ENCODE results near the gene ERP29.
"Not testable (repeated sequence)": the region's sequence is repeated elsewhere in the genome, so short reads cannot be mapped to it uniquely, and the experiment has no call there.

The ERP29 gene

DNA sequence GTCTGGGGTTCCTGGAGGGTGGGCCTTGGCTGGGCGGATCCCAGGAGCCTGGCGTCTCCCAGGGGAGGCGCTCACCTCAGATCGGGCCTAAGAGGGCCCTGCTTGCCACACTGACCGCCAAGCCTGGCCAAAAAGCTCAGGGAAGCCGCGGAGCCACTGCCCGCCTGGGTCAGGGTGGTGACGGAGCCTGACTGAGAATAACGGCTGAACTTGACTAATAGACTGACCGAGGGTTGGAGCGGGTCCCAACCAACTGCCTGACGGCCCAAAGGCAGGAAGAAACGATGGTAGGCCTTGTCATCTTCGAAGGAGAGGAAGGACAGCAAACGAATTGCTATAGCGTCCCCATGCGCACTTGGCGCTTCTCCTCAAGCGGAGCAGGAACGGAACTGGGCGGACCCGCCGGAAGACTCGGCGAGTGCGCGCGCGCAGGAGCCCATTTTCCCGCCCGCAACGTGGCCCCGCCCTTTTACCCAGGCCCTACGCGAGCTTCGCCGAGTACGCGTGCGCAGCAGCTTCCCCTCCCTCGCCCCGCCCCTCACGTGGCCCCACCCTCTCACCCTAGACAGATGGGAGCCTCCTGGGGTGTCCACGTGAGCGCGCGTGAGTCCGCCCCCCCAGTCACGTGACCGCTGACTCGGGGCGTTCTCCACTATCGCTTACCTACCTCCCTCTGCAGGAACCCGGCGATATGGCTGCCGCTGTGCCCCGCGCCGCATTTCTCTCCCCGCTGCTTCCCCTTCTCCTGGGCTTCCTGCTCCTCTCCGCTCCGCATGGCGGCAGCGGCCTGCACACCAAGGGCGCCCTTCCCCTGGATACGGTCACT is at the start of gene ERP29, which contains the start of gene TMEM116:
TSS of gene ERP29 (plus strand) at position 652 of the 826 bp plus-strand sequence. CDS start at position 692, 40 bp downstream.
TSS of gene TMEM116 (minus strand) at position 391 of the 826 bp plus-strand sequence. CDS start 7,895 bp downstream, outside the sequence.
- peak; percentile 99 to 100 for DNase-seq

DNA sequence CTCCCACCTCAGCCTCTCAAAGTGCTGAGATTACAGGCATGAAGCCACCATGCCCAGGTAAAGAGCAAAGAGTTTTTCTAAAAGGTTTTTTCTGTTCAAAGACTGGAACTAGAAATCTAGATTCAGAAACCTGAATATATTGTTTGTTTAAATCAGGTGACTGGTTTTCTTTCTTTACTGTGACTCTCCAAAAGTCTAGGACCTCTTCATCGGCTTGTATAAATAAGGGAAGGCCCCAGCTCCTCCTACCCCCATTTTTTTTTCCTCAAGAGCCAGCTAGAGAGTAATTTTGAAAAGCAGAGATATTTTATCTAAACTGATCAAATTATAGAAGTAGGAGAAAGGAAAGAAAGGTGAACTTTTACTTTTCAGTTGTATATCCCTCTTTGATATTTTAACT is 48.3 kb upstream of the ERP29 start:
- no peak for DNase-seq

DNA sequence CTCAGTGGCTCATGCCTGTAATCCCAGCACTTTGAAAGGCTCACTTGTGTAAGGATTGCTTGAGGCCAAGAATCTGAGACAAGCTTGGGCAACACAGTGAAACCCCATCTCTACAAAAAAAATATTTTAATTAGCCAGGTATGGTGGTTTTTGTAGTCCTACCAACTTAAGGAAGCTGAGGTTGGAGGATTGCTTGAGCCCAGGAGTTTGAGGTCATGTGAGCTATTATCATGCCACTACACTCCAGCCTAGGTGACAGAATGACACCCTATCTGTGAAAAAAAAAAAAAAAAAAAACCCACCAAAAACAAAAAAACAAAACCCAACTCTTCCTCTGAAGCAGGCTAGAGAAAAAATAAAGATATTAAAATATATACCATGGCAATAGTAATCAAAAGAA is 41.4 kb upstream of the ERP29 start:
- peak in 1 of 2 donors; percentile 37 for DNase-seq

DNA sequence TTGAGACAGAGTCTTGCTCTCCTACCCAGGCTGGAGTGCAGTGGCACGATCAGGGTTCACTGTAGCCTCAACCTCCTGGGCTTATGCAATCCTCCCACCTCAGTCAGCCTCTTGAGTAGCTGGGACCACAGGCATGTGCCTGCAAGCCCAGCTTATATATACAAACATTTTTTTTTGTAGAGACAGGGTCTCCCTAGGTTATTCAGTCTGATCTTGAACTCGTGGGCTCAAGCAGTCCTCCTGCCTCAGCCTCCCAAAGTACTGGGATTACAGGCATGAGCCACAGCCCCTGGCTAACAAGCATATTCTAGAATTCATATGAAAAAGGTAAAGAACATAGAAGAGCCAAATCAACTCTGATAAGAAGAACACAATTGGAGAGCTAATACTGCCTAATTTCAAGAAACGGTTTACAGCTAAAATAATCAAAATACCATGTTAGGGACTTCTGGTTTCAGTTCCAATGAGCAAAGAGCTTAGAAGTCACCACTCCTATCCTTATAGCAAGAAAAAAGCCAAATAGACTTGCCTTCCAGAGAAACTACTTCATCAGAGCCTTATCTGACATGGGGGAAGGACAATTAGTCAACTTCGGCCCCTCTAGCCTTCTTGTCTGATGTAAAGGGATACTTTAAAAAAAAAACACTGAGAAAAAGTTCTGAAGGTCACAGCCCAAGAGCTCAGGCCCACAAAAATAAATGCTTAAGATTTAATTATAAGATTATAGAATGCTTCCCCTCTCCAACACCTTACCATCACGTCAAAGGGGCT is 37.9 kb upstream of the ERP29 start:
- DNase-seq = no peak

DNA sequence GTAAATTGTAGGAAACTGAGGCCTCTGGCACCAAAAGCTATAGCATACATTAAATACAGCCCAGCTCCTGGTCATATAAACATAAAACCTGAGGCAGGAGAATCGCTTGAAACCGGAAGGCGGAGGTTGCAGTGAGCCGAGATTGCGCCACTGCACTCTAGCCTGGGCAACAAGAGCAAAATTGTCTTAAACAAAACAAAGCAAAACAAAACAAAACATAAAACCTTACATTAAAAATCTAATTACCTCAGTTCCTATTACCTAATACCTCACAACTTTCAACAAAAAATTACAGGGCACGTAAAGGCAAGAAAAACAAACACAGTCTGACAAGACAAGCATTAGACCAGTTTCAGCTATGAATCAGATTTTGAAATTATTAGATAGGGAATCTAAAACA is 36.9 kb upstream of the ERP29 start:
- no peak for DNase-seq

DNA sequence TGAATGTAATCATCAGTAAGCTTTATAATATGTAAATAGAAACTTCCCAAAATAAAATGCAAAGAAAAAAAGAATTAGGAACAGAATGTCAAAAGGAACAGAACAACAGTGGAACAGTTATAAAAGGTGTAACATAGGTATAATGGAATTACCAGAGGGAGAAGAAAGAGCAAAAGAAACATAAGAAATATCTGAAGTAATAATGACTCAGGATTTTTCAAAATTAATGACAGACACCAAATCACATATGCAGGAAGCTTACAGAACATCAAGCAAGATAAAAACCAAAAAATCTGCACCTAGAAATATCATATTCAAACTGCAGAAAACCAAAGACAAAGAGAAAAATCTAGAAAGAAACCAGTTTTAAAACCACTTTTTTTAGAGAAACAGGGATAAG is 36.4 kb upstream of the ERP29 start:
- no peak for DNase-seq

DNA sequence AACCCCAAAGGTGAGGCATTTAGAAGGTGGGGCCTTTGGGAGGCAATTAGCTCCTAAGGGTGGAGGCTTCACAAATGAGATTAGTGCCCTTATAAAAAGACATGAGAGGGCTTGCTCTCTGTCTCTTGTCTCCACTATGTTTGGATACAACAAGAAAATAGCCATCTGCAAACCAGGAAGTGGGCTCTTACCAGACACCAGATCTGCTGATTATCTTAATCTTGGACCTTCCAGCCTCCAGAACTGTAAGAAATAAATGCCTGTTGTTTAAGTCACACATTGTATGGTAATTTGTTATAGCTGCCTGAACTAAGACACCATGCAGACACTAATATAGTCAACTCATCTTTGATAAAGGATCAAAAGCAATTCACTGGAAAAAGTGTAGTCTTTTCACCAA is 34.7 kb upstream of the ERP29 start:
- no peak for DNase-seq

DNA sequence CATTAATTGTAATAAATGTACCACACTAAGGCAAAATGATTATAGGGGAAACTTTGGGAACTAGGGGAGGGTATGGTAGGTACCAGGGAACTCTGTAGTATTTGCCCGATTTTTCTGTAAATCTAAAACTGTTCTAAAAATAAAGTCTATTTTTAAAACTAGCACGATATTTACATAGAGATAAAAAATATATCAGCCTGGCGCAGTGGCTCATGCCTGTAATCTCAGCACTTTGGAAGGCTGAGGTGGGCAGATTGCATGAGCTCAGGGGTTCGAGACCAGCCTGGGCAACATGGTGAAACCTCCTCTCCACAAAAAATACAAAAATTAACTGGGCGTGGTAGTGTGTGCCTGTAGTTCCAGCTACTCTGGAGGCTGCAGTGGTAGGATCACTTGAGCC is 32.6 kb upstream of the ERP29 start:
- DNase-seq = no peak

DNA sequence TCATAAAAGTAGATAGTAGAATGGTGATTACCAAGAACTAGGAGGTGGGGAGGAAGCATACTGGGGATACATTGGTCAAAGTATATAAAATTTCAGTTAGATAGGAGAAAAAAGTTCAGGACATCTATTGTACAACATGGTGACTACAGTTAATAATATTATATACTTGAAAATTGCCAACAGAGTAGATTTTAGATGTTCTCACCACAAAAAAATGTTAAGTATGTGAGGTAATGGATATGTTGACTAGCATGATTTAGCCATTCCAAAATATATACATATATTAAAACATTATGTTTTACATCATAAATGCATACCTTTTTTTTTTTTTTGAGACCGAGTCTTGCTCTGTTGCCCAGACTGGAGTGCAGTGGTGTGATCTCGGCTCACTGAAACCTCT is 31.2 kb upstream of the ERP29 start:
- no peak for DNase-seq

DNA sequence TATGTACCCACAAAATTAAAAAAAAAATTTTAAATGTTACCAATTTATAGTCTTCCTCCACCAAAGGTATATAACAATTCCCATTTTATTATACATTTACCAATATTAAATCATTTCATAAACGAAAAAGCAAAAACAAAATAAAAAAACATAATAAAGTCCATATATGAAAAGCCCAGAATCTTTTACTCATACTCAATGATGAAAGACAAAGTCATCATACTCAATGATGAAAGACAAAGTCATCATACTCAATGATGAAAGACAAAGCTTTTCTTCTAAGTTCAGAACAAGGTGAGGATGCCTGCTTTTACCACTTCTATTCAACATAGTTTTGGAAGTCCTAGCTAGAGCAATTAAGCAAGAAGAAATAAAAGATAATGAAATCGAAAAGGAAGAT is 28.4 kb upstream of the ERP29 start:
- DNase-seq = no peak

DNA sequence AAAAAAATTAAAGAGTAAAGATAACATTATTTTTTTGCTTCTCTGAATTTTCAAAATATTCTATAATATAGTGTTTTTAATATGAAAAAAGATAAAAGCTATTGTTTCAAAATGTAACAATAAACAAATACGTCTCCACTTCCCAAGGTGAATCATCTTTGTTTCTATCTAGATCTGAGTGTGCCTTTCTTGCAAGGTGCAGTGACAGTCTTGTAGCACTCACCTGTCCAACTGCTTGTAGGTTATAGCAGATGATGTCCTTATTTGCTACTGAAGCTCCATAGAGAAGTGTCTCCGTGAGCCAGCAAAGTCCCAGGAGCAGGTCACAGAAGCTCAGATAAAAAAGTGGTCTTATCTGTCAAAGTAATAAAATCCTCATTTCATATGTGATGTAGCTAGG is 21.7 kb upstream of the ERP29 start:
- DNase-seq = no peak

DNA sequence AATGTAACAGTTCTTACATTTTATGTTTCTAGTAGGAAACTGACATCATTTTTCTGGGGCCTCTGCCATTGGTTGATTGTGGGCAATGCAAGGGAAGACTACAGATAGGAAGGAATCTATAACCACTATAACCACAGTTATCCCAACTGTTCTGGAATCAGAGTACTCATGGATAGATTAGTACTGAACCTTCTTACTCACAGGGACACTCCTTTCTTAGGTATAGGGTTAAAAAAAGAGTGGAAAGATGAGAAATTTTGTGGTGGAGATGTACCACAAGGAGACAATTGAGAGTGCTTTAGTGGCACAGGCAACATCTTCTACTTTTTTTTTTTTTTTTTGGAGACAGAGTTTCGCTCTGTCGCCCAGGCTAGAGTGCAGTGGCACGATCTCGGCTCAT is 21.3 kb upstream of the ERP29 start:
- no peak for DNase-seq

DNA sequence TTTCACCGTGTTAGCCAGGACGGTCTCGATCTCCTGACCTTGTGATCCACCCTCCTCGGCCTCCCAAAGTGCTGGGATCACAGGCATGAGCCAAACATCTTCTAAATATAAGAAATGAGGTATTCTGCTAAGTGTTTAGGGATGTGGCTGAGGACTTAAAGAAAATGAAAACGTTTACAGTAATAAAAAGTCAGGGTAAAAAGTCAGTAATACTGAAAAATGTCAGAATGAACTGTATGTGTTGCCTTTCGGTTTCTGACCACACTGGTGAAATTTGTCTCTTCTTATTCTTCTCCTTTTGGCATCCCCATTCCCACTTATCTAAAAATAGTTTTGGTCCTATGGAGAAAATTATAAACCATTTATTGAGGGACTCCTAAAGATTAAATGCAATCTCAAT is 20.8 kb upstream of the ERP29 start:
- DNase-seq = no peak

DNA sequence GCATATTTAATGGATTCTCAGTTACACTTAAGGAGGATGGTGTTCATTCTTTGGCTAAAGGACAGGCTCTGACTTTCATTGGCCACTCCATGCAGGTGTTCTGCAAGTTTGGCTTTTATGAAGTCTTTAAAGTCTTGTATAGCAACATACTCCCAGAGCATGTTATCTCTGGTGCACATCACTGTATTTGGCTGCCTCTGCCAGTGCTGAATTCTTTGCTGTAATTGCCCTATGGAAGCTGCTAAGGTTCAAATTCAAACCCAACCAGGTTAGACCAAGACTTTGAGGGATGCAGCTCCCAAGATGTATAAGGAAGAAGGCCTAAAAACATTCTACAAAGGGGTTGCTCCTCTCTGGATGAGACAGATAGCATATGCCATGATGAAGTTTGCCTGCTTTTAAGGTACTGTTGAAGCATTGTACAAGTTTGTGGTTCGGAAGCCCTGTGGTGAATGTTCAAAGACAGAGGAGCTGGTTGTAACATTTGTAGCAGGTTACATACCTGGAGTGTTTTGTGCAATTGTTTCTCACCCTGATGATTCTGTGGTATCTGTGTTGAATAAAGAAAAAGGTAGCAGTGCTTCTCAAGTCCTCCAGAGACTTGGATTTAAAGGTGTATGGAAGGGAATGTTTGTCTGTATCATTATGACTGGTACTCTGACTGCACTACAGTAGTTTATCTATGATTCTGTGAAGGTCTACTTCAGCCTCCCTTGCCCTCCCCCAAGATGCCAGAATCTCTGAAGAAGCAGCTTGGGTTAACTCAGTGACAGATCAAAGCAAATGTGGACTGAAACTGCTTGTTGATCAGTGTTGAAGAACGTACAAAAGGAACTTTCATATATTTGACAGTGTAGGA is 19.7 kb upstream of the ERP29 start:
- DNase-seq = peak in 1 of 2 donors; percentile 43

DNA sequence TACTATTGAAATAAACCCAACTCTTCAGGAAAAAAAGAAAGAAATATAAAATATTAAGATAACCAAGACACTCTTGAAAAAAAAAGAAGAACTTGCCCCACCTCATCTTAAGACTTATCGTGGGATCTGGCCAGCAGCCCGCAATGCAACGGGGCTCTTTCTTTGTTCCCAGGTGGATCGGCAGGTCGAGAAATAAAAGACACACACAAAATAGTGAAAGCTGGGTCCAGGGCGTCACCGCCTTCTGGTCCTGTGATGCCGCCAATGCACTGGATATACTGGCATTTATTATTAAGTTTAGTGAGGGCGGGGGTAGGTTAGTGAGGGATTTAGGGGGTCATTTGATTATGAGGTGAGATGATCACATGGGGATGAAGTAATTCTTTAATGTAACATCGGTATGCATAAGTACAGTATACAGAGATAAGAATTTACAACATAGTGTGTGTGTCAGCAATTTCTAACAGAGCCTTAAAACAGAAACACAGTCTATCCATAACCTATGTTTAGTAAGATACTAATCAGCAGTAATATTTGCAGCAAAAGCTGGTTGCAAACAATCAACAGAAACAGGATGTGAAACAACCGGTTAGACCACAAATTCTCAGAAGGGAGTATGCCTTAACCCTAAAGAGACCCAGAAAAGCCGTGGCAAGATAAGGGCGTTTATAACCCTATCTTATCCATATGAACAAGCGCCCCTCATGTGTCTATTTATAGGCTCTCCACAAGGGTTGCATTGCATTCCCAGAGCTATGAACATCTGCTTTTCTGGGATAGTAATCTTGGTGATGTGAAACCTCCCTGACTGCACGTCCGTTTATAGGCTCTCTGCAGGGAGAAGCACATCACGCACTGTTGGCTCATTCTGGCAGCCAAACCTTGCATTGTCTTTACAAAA is 18.8 kb upstream of the ERP29 start:
- DNase-seq = peak in 1 of 2 donors; percentile 53

DNA sequence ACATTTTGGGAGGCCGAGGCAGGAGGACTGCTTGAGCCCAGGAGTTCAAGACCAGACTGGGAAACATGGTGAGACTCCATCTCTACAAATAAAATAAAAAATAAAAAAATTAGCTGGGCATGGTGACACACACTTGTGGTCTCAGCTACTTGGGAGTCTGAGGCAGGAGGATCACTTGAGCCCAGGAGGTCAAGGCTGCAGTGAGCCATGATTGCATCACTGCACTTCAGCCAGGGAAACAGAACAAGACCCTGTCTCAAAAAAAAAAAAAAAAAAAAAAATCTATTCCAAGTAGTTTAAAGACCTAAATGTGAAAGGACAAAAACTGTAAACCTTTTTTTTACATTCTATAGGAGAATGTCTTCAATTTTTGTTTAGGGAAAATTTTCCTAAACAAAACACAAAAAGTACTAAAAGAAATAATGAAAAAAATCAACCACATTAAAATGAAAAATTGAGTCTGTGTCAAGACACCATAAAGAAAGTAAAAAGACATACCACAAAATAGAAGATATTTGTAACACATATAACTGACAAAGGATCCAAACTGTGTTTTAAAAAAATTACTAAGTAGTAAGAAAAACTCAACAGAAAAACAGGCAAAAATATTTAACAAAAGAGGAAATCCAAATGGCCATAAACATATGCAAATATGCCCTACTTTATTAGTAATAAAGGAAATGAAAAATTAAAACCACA is 17.3 kb upstream of the ERP29 start:
- no peak for DNase-seq

DNA sequence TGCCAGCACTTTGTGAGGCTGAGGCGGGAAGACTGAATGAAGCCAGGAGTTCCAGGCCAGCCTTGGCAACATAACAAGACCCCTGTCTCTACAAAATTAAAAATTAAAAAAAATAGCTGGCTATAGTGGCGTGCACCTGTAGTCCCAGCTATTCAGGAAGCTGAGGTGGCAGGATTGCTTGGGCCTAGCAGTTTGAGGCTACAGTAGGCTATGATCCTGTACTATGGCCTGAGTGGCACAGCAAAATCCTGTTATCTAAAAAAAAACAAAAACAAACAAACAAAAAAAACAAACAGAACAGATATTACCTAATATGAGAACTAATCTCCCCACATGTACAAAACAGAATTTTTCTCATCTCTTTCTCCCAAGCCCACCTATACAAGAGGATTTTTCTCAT is 15.9 kb upstream of the ERP29 start:
- DNase-seq = no peak

DNA sequence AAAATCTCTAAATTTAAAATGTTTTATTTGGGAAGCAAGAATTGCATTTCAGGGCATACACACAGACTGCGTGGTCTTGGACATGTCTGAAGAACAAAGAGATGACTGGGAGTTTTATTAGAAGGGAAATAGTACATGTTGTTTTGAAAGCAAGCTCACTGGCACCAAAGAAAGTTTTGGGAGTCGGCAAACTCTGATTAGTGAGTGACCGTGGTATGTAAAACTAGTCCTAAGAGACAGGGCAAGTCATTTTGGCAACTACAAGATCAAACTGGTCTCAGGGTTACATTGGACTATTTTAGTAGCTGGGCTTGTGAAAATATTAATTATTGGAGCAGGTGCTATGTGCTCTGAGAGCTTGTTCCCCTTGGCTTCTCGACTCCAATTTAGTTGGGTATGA is 15.2 kb upstream of the ERP29 start:
- no peak for DNase-seq

DNA sequence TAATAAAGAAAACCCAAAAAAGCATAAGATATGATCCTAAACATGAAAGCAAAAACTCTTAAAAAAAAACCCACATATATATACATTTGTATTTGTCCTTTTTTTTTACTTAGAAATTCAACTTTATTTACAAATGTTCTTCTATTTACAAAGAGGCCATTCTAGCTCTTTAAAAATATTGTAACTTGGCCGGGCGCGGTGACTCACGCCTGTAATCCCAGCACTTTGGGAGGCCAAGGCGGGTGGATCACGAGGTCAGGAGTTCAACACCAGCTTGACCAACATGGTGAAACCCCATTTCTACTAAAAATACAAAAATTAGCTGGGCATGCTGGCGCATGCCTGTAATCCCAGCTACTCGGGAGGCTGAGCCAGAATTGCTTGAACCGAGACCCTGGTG is 14.1 kb upstream of the ERP29 start:
- not testable (repeated sequence) for DNase-seq

DNA sequence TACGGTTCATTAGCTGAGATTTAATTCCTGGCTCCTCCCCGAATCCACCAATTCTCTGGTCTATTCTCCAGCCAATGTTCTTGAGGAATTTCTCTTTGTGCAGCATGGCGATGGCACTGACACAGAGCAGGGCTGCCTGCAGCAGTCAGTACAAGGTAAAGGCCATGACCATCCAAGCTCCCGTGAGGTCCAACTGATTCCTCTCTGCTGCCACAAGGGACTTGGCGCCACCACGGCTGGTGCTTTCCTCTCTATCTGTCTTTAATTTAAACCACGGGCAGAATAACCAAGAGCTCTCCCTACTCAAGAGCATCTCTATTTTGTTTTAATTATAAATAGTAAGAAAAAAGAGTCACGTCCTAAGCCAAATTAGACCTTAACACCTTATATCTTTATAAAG is 12.4 kb upstream of the ERP29 start:
- DNase-seq = peak in 1 of 2 donors; percentile 29

DNA sequence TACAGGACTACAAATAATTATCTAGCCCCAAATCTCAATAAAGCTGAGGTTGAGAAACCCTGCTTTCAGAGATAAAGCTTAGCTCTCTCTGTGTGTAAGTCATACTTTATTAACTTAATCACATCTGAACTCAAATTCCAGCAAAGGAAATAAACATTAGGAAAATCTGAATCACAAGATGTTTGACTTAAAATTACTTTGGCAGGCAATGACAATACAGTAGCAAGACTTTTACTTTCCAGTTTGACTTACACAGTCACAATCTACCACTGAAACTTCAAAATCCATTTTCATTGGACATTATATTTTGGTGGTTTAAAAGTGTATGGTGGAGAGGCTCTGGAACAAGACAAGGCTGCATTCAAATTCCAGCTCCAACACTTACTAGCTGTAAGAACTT is 11.7 kb upstream of the ERP29 start:
- no peak for DNase-seq
